GM12878 (cell line): Measurements from ENCODE around the gene MYL7.

ENCODE experiments used
- ATF3 ChIP-seq: IDR thresholded peaks from 2 replicates; pipeline ENCODE4 v1.6.1; 2011; ENCODE audit warnings: low read depth, mild to moderate bottlenecking, low read length, moderate library complexity, borderline replicate concordance; ENCODE audit errors: extremely low read depth
- CBFB ChIP-seq: IDR thresholded peaks from 2 replicates; pipeline ENCODE4 v1.6.1; 2016; ENCODE audit warnings: antibody characterized with exemption, low read depth
- CREB1 ChIP-seq: IDR thresholded peaks from 2 replicates; pipeline ENCODE4 v1.6.1; 2012; ENCODE audit warnings: low read depth, mild to moderate bottlenecking, inconsistent platforms
- EGR1 ChIP-seq, 2 experiments: IDR thresholded peaks; 1 replicate in 1 of 2; 2 replicates in 1 of 2; pipeline ENCODE4 v1.6.1; 2011 to 2012; ENCODE audit warnings: low read depth in 2 of 2, low read length in 2 of 2, borderline replicate concordance in 1 of 2, mild to moderate bottlenecking in 1 of 2, moderate library complexity in 1 of 2
- GABPA ChIP-seq: IDR thresholded peaks from 2 replicates; pipeline ENCODE4 v1.6.1; 2014; ENCODE audit warnings: antibody characterized with exemption, low read depth, mild to moderate bottlenecking, inconsistent platforms
- JUND ChIP-seq: IDR thresholded peaks from 2 replicates; pipeline ENCODE4 v1.6.1; 2012; ENCODE audit warnings: low read depth, mild to moderate bottlenecking, low read length, improper control_type of control experiment, moderate library complexity
- MXI1 ChIP-seq: fragments of 150-350 bp; IDR thresholded peaks from 2 replicates; pipeline ENCODE4 v1.6.1; 2011; ENCODE audit warnings: low read depth, mild to moderate bottlenecking, inconsistent platforms, low read length, improper control_type of control experiment
- POLR2A ChIP-seq: IDR thresholded peaks from 2 replicates; pipeline ENCODE4 v1.6.1; 2011; ENCODE audit warnings: low read depth, mild to moderate bottlenecking, low read length
- RUNX3 ChIP-seq: IDR thresholded peaks from 2 replicates; pipeline ENCODE4 v1.6.1; 2012; ENCODE audit warnings: low read length, inconsistent platforms
- ZNF274 ChIP-seq: IDR thresholded peaks from one replicate; pipeline ENCODE4 v1.8.0; 2011; ENCODE audit not compliant: insufficient read length, insufficient read depth
- TF ChIP-seq, protein P1 (sequence below): fragments of 450-650 bp; formaldehyde crosslinking; IDR thresholded peaks from 2 replicates; pipeline ENCODE4 v1.4.0; 2020; ENCODE audit warnings: mild to moderate bottlenecking, moderate library complexity
- TF ChIP-seq, protein P2 (sequence below), 3 experiments: IDR thresholded peaks in 2 of 3; conservative IDR thresholded peaks in 1 of 3; 2 replicates each; pipeline ENCODE4 v1.5.1; 2011; ENCODE audit warnings: low read depth in 3 of 3, low read length in 3 of 3, mild to moderate bottlenecking in 3 of 3, control low read depth in 2 of 3, moderate library complexity in 2 of 3, inconsistent platforms in 1 of 3, mixed read lengths in 1 of 3; ENCODE audit not compliant: control insufficient read depth in 2 of 3, insufficient read depth in 1 of 3; ENCODE audit errors: extremely low read depth in 1 of 3

DNA sequence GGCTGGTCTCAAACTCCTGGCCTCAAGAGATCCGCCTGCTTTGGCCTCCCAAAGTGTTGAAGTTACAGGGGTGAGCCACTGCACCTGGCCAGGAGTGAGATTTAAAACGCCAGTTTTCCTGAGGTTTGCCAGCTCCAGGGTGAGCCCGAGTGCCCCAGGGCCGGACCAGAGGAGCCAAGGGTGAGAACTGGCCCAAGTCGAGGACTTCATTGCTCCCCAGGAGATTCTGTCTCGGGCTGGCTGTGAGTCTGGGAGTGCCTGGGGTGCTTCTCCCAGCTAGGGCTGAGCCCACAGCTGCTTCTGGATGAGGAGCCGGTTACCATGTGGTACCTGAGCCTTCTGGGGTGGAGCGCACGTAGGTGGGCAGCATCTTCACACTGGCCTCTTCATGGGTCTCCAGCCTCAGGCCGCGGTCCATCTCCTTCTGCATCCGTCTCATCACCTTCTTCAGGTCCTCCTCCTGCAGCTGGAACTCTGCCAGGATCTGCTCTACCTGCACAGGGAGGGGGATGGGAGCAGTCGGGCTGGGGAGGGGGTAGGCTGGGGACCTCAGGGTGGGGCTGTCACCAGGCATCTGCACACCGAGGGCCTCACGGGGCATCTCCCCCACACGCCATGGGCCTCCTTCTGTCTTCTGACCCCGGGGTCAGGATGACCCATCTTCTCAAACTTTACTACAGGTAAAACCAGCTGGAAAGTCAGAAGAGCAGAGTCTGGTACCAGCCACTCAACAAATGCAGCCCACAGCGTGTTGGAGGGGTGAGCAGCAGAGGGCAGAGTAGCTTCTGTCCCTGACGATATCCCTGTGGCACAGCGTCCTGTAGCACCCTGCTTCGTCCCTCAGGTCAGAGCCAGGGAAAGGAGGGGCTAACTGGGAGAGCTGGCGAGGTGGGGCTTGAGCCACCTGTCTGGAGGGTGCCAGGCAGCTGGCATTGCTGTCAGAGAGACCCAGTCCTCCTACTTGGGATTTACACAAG is 12.1 kb upstream of the MYL7 start:
- TF ChIP-seq JUND (no peak), GABPA (no peak), CBFB (no peak), ATF3 (no peak), RUNX3 (no peak), CREB1 (no peak), MXI1 (no peak), ZNF274 (no peak), EGR1 (IDR thresholded peaks at IDR 0.05; ENCODE audit: borderline replicate concordance in 1 of 2, low read depth in 2 of 2, low read length in 2 of 2) (no peak), POLR2A (no peak)
- TF ChIP-seq, protein P1, sequence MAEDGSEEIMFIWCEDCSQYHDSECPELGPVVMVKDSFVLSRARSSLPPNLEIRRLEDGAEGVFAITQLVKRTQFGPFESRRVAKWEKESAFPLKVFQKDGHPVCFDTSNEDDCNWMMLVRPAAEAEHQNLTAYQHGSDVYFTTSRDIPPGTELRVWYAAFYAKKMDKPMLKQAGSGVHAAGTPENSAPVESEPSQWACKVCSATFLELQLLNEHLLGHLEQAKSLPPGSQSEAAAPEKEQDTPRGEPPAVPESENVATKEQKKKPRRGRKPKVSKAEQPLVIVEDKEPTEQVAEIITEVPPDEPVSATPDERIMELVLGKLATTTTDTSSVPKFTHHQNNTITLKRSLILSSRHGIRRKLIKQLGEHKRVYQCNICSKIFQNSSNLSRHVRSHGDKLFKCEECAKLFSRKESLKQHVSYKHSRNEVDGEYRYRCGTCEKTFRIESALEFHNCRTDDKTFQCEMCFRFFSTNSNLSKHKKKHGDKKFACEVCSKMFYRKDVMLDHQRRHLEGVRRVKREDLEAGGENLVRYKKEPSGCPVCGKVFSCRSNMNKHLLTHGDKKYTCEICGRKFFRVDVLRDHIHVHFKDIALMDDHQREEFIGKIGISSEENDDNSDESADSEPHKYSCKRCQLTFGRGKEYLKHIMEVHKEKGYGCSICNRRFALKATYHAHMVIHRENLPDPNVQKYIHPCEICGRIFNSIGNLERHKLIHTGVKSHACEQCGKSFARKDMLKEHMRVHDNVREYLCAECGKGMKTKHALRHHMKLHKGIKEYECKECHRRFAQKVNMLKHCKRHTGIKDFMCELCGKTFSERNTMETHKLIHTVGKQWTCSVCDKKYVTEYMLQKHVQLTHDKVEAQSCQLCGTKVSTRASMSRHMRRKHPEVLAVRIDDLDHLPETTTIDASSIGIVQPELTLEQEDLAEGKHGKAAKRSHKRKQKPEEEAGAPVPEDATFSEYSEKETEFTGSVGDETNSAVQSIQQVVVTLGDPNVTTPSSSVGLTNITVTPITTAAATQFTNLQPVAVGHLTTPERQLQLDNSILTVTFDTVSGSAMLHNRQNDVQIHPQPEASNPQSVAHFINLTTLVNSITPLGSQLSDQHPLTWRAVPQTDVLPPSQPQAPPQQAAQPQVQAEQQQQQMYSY (CRISPR knock-in tag), result no peak
- TF ChIP-seq, protein P2, sequence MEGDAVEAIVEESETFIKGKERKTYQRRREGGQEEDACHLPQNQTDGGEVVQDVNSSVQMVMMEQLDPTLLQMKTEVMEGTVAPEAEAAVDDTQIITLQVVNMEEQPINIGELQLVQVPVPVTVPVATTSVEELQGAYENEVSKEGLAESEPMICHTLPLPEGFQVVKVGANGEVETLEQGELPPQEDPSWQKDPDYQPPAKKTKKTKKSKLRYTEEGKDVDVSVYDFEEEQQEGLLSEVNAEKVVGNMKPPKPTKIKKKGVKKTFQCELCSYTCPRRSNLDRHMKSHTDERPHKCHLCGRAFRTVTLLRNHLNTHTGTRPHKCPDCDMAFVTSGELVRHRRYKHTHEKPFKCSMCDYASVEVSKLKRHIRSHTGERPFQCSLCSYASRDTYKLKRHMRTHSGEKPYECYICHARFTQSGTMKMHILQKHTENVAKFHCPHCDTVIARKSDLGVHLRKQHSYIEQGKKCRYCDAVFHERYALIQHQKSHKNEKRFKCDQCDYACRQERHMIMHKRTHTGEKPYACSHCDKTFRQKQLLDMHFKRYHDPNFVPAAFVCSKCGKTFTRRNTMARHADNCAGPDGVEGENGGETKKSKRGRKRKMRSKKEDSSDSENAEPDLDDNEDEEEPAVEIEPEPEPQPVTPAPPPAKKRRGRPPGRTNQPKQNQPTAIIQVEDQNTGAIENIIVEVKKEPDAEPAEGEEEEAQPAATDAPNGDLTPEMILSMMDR (IDR thresholded peaks at IDR 0.05 in 2 of 3, conservative IDR thresholded peaks at IDR 0.05 in 1 of 3; ENCODE audit: control insufficient read depth in 2 of 3, extremely low read depth in 1 of 3, insufficient read depth in 1 of 3, low read depth in 3 of 3, low read length in 3 of 3), result no peak
